HG03565 (cell line): ENCODE data around the gene DUSP23.

Source experiments
- ATAC-seq: cut with Tn5 transposase; IDR thresholded peaks from one replicate; pipeline ENCODE4 v1.9.1; 2021; ENCODE audit warnings: mild to moderate bottlenecking, moderate library complexity; ENCODE audit not compliant: unreplicated experiment

Gene DUSP23

GRCh38 chr1:159780583-159781582, at the start of gene DUSP23:
Gene DUSP23 (plus strand): TSS chr1:159780962. CDS start chr1:159781101, 139 bp downstream.
- peak; percentile 97 for ATAC-seq

GRCh38 chr1:159737238-159737916, 43.4 kb upstream of the DUSP23 start:
- ATAC-seq: no peak

- ATAC-seq: no peak
Measured at GRCh38 chr1:159743651-159744410, 36.9 kb upstream of the DUSP23 start.

GRCh38 chr1:159746666-159747065, 34.1 kb upstream of the DUSP23 start:
- no peak for ATAC-seq

GRCh38 chr1:159748370-159748769, 32.4 kb upstream of the DUSP23 start:
- ATAC-seq: no peak

GRCh38 chr1:159749630-159750029, 31.1 kb upstream of the DUSP23 start:
- no peak for ATAC-seq

- ATAC-seq: no peak
Measured at GRCh38 chr1:159750621-159751020, 30.1 kb upstream of the DUSP23 start.

- no peak for ATAC-seq
Measured at GRCh38 chr1:159751031-159751430, 29.7 kb upstream of the DUSP23 start.

- no peak for ATAC-seq
Measured at GRCh38 chr1:159752135-159752580, 28.6 kb upstream of the DUSP23 start.

GRCh38 chr1:159753386-159753785, 27.4 kb upstream of the DUSP23 start:
- ATAC-seq: no peak

- ATAC-seq: no peak
Measured at GRCh38 chr1:159755451-159756007, 25.2 kb upstream of the DUSP23 start.

- no peak for ATAC-seq
Measured at GRCh38 chr1:159756397-159756796, 24.4 kb upstream of the DUSP23 start.

GRCh38 chr1:159763686-159764085, 17.1 kb upstream of the DUSP23 start:
- ATAC-seq: no peak

- no peak for ATAC-seq
Measured at GRCh38 chr1:159765806-159766205, 15.0 kb upstream of the DUSP23 start.

GRCh38 chr1:159771127-159771895, 9.5 kb upstream of the DUSP23 start:
- no peak for ATAC-seq

- ATAC-seq: no peak
Measured at GRCh38 chr1:159774465-159774864, 6.3 kb upstream of the DUSP23 start.

- no peak for ATAC-seq
Measured at GRCh38 chr1:159775716-159776115, 5.0 kb upstream of the DUSP23 start.

GRCh38 chr1:159778266-159778665, 2.5 kb upstream of the DUSP23 start:
- ATAC-seq: no peak

GRCh38 chr1:159779403-159779851, 1.3 kb upstream of the DUSP23 start:
- ATAC-seq: no peak

GRCh38 chr1:159781992-159782391, 1.2 kb downstream of the DUSP23 start:
- ATAC-seq: no peak
